ENCODE results near the gene ELOA. TPM values are rescaled to one million over a fixed set of nuclear protein-coding genes. Genes with fewer than 3 reads are reported as not detected.

ELOA gene
- total RNA-seq, 2 experiments from 2014 or later = 29.7 to 29.9 TPM

- Mint-ChIP-seq H3K4me3 (no peak overlapping the region), H3K9me3 (no peaks in the 10 kb centered on the region), H3K4me1 (ENCODE audit: low read depth) (peaks cover 32% of the 10 kb centered on the region), H3K27me3 (no peaks in the 10 kb centered on the region), H3K27ac (no peak overlapping the region), H3K36me3 (ENCODE audit: low read depth) (peaks cover 60% of the 10 kb centered on the region)
- ChIA-PET CTCF (interaction anchor here (1.0 to 3.2 kb wide), 3 partner anchors 10 to 65 kb away, joined by 3 to 13 read pairs (median 4); partner anchors contain the start of gene RPL11), POLR2A (interaction anchor here (0.9 to 3.9 kb wide), 6 partner anchors 8 to 123 kb away, joined by 3 to 20 read pairs (median 4); partner anchors contain the start of genes HMGCL and RPL11)
- ATAC-seq (no peak), DNase-seq (no peak)
- intact Hi-C loops (cut with micrococcal nuclease) = no loop called here
- TF ChIP-seq CTCF (IDR thresholded peaks at IDR 0.05) = no peak
Measured at GRCh38 chr1:23701996-23702395, 41.3 kb upstream of the ELOA start.

GRCh38 chr1:23704834-23705495 lies 38.3 kb upstream of the ELOA start:
- POLR2A ChIA-PET = interaction anchor here (0.6 to 1.0 kb wide), 4 partner anchors 9 to 23 kb away, joined by 3 to 4 read pairs (median 3); partner anchors contain the start of gene RPL11
- H3K27me3 Mint-ChIP-seq = no peaks in the 10 kb centered on the region
- DNase-seq (no peak), ATAC-seq (no peak)
- H3K4me1 Mint-ChIP-seq (ENCODE audit: low read depth) = peaks cover 20% of the 10 kb centered on the region
- no peak for TF ChIP-seq CTCF (IDR thresholded peaks at IDR 0.05)
- H3K36me3 Mint-ChIP-seq (ENCODE audit: low read depth) = peaks cover 49% of the 10 kb centered on the region
- CTCF ChIA-PET = no interaction called here
- intact Hi-C loops (cut with micrococcal nuclease) = loop anchor here (5.0 kb wide), 1 partner anchor 37 kb away; the partner anchor contains the start of gene ELOA
- H3K4me3 Mint-ChIP-seq = no peak overlapping the region
- H3K27ac Mint-ChIP-seq = no peak overlapping the region
- H3K9me3 Mint-ChIP-seq = no peaks in the 10 kb centered on the region

GRCh38 chr1:23709229-23709628 lies 34.0 kb upstream of the ELOA start:
- no peaks in the 10 kb centered on the region for H3K9me3 Mint-ChIP-seq
- no peak for TF ChIP-seq CTCF (IDR thresholded peaks at IDR 0.05)
- H3K4me3 Mint-ChIP-seq = no peak overlapping the region
- no peak for ATAC-seq
- no peaks in the 10 kb centered on the region for H3K27me3 Mint-ChIP-seq
- intact Hi-C loops (cut with micrococcal nuclease) = loop anchor here (5.0 kb wide), 1 partner anchor 33 kb away; the partner anchor contains the start of gene ELOA
- H3K36me3 Mint-ChIP-seq (ENCODE audit: low read depth) = peaks cover 27% of the 10 kb centered on the region
- H3K4me1 Mint-ChIP-seq (ENCODE audit: low read depth) = peaks cover 16% of the 10 kb centered on the region
- no peak for DNase-seq
- H3K27ac Mint-ChIP-seq = no peak overlapping the region
- CTCF ChIA-PET = no interaction called here
- POLR2A ChIA-PET = no interaction called here

- CTCF ChIA-PET = interaction anchor here (1.6 kb wide), 1 partner anchor 21 kb away, joined by 4 read pairs; no protein-coding TSS in a partner anchor
- no peak for ATAC-seq
Measured at GRCh38 chr1:23718482-23718881, 24.8 kb upstream of the ELOA start.

More at GRCh38 chr1:23718482-23718881, 24.8 kb upstream of the ELOA start:
- DNase-seq = no peak
- Mint-ChIP-seq H3K4me1 (ENCODE audit: low read depth) (peaks cover 26% of the 10 kb centered on the region), H3K4me3 (no peak overlapping the region), H3K9me3 (no peaks in the 10 kb centered on the region), H3K27ac (no peak overlapping the region), H3K36me3 (ENCODE audit: low read depth) (peaks cover 3% of the 10 kb centered on the region), H3K27me3 (no peaks in the 10 kb centered on the region)
- peak; percentile 13 for TF ChIP-seq CTCF (IDR thresholded peaks at IDR 0.05)
- POLR2A ChIA-PET = interaction anchor here (1.3 kb wide), 1 partner anchor 27 kb away, joined by 3 read pairs; the partner anchor contains the start of gene RPL11
- intact Hi-C loops (cut with micrococcal nuclease) = no loop called here
